ACC112 (cell line): ENCODE data around the gene HOXA13.
A peak's percentile ranks its signal among the peaks of the same experiment; 100 is the strongest.

Source experiments
- H2AFZ ChIP-seq: fragments of 200-600 bp; sonication (generic); one replicate; pipeline ENCODE4 v1.6.0; 2017; ENCODE audit warnings: antibody characterized with exemption, low read length; ENCODE audit not compliant: unreplicated experiment
- H3K27ac ChIP-seq: fragments of 200-600 bp; sonication (generic); 2 replicates; pipeline ENCODE4 v1.5.1; 2014; ENCODE audit warnings: low read depth, mild to moderate bottlenecking, antibody characterized with exemption, low read length, moderate library complexity
- H3K27me3 ChIP-seq: fragments of 200-600 bp; sonication (generic); 2 replicates; pipeline ENCODE4 v1.6.1; 2014; ENCODE audit warnings: mild to moderate bottlenecking, antibody characterized with exemption, low read length, moderate library complexity, mixed read lengths; ENCODE audit not compliant: insufficient read depth
- H3K36me3 ChIP-seq: fragments of 200-600 bp; sonication (generic); 2 replicates; pipeline ENCODE4 v1.6.1; 2016; ENCODE audit warnings: mild to moderate bottlenecking, antibody characterized with exemption, low read length, moderate library complexity, mixed read lengths; ENCODE audit not compliant: insufficient read depth
- H3K4me1 ChIP-seq: fragments of 200-600 bp; sonication (generic); one replicate; pipeline ENCODE4 v1.6.1; 2016; ENCODE audit warnings: low read length, mixed read lengths; ENCODE audit not compliant: insufficient read depth, unreplicated experiment, control insufficient read depth
- H3K4me3 ChIP-seq: fragments of 200-600 bp; sonication (generic); 2 replicates; pipeline ENCODE4 v1.5.1; 2014; ENCODE audit warnings: mild to moderate bottlenecking, low read depth, low read length
- H3K79me2 ChIP-seq: fragments of 200-600 bp; sonication (generic); one replicate; pipeline ENCODE4 v1.6.0; 2016; ENCODE audit warnings: low read length; ENCODE audit not compliant: control insufficient read depth, unreplicated experiment, insufficient read depth

HOXA13 gene

GRCh38 chr7:27199849-27200760 lies at the start of gene HOXA13:
HOXA13 (minus strand) TSS chr7:27200091; CDS start chr7:27200077, 14 bp downstream.
- peaks cover 5% of the 10 kb centered on the region for H3K4me1 ChIP-seq
- H3K4me3 ChIP-seq, result peak within 1 kb of the TSS; percentile 75
- H3K79me2 ChIP-seq, result no peaks in the 10 kb centered on the region
- peak within 1 kb of the TSS; percentile 39 for H2AFZ ChIP-seq
- H3K36me3 ChIP-seq, result no peaks in the 10 kb centered on the region
- peaks cover 93% of the 10 kb centered on the region for H3K27me3 ChIP-seq
- no peak within 1 kb of the TSS for H3K27ac ChIP-seq

- Histone ChIP-seq H3K36me3 (no peaks in the 10 kb centered on the region), H2AFZ (no peak overlapping the region), H3K27ac (no peak overlapping the region), H3K4me3 (peak overlapping the region; percentile 32; the same call in 1 of the 2 replicates), H3K27me3 (peaks cover 99% of the 10 kb centered on the region), H3K79me2 (no peaks in the 10 kb centered on the region), H3K4me1 (no peaks in the 10 kb centered on the region)
These were observed 49.2 kb upstream of the HOXA13 start for GRCh38 chr7:27248911-27249723.

- H3K4me3 ChIP-seq, result no peak overlapping the region
- peaks cover 99% of the 10 kb centered on the region for H3K27me3 ChIP-seq
These were observed 48.5 kb upstream of the HOXA13 start for GRCh38 chr7:27248427-27248806.

GRCh38 chr7:27247452-27248426 lies 47.8 kb upstream of the HOXA13 start:
- H3K79me2 ChIP-seq, result no peaks in the 10 kb centered on the region
- H3K4me3 ChIP-seq, result no peak overlapping the region
- H3K27ac ChIP-seq, result no peak overlapping the region
- no peaks in the 10 kb centered on the region for H3K4me1 ChIP-seq
- no peaks in the 10 kb centered on the region for H3K36me3 ChIP-seq
- no peak overlapping the region for H2AFZ ChIP-seq
- H3K27me3 ChIP-seq, result peaks cover 99% of the 10 kb centered on the region

More at GRCh38 chr7:27248427-27248806, 48.5 kb upstream of the HOXA13 start:
- no peaks in the 10 kb centered on the region for H3K4me1 ChIP-seq
- no peaks in the 10 kb centered on the region for H3K79me2 ChIP-seq
- no peaks in the 10 kb centered on the region for H3K36me3 ChIP-seq
- H2AFZ ChIP-seq, result no peak overlapping the region
- H3K27ac ChIP-seq, result no peak overlapping the region

DNA sequence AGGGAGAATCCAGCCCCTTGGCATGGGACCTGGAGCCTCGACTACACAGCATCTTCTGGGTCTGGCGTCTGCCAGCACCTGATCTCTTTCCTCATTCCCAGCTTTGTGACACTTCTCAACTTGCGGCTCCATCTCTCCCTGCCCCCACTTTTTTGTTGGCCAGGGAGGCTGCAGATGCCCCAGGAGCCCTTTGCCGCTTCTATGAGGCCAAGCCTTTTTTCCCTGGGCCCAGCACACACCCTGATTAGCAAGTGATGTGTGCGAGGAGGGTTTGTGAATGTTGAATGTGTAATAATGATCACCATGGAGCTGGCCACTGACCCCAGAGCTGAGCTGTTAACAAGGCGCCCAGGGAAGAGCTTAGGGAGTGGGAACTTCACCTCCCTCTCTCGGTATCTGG lies 47.1 kb upstream of the HOXA13 start:
- peaks cover 99% of the 10 kb centered on the region for H3K27me3 ChIP-seq
- H2AFZ ChIP-seq, result no peak overlapping the region
- no peaks in the 10 kb centered on the region for H3K79me2 ChIP-seq
- H3K36me3 ChIP-seq, result no peaks in the 10 kb centered on the region
- no peak overlapping the region for H3K27ac ChIP-seq
- H3K4me3 ChIP-seq, result no peak overlapping the region
- H3K4me1 ChIP-seq, result no peaks in the 10 kb centered on the region

GRCh38 chr7:27245798-27246691 lies 46.2 kb upstream of the HOXA13 start:
- Histone ChIP-seq H3K4me3 (peak overlapping the region; percentile 48), H2AFZ (no peak overlapping the region)

DNA sequence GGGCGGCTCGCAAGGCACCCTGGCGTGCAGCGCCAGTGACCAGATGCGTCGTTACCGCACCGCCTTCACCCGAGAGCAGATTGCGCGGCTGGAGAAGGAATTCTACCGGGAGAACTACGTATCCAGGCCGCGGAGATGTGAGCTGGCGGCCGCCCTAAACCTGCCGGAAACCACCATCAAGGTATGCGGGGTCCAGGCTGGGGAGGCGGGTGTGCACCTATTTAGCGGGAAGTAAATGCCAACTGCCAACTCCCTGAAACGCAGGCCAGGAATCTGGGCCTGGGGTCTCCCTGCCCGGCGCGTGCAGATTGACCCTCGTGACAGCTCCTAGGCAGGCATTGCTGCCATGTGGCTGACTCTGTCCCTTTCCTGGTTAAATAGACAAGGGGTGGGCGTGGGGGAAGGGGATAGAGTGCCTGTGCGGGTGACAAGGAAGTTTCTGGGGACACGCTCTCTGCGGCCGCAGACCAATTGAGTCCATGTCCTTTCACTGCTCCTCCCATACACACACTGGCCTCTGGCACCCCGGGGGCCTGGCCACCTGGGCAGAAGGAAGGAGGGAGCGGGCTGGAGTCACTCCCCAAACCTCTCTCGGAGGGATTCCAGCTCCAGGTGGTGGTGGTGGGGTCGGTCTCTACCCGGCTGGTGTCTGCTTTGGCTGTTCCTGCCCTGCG lies 45.4 kb upstream of the HOXA13 start:
- Histone ChIP-seq H3K27me3 (peaks cover 99% of the 10 kb centered on the region), H3K4me1 (no peaks in the 10 kb centered on the region), H3K79me2 (no peaks in the 10 kb centered on the region), H3K27ac (no peak overlapping the region), H3K36me3 (no peaks in the 10 kb centered on the region), H3K4me3 (peak overlapping the region; percentile 48; the same call in 1 of the 2 replicates), H2AFZ (no peak overlapping the region)

More at GRCh38 chr7:27245798-27246691, 46.2 kb upstream of the HOXA13 start:
- H3K27me3 ChIP-seq, result peaks cover 99% of the 10 kb centered on the region
- no peak overlapping the region for H3K27ac ChIP-seq
- H3K4me1 ChIP-seq, result no peaks in the 10 kb centered on the region
- H3K36me3 ChIP-seq, result no peaks in the 10 kb centered on the region
- H3K79me2 ChIP-seq, result no peaks in the 10 kb centered on the region

- no peaks in the 10 kb centered on the region for H3K4me1 ChIP-seq
- no peaks in the 10 kb centered on the region for H3K79me2 ChIP-seq
- peaks cover 99% of the 10 kb centered on the region for H3K27me3 ChIP-seq
- no peak overlapping the region for H3K4me3 ChIP-seq
- H2AFZ ChIP-seq, result no peak overlapping the region
- H3K27ac ChIP-seq, result no peak overlapping the region
- no peaks in the 10 kb centered on the region for H3K36me3 ChIP-seq
These were observed 44.7 kb upstream of the HOXA13 start for GRCh38 chr7:27244488-27245123.
